OCI-LY1 (cell line): ENCODE data around the gene POU2AF1.

ENCODE experiments used
- H2AFZ ChIP-seq: fragments of 200-600 bp; sonication (generic), shearing (Covaris generic); 2 replicates; pipeline ENCODE4 v1.6.0; 2014; ENCODE audit warnings: antibody characterized with exemption, mild to moderate bottlenecking, low read length
- H3F3A ChIP-seq: fragments of 200-600 bp; sonication (generic), shearing (Covaris generic); 2 replicates; pipeline ENCODE4 v1.6.0; 2014; ENCODE audit warnings: mild to moderate bottlenecking, antibody characterized with exemption, low read length, moderate library complexity; ENCODE audit not compliant: insufficient read depth
- H3K27ac ChIP-seq: fragments of 200-600 bp; sonication (generic); 2 replicates; pipeline ENCODE4 v1.5.1; 2014; ENCODE audit warnings: low read length, mixed run types, mild to moderate bottlenecking, low read depth; ENCODE audit not compliant: poor library complexity, severe bottlenecking
- H3K27me3 ChIP-seq: fragments of 200-600 bp; sonication (generic); 2 replicates; pipeline ENCODE4 v1.6.0; 2014; ENCODE audit warnings: antibody characterized with exemption, mild to moderate bottlenecking, low read length, moderate library complexity; ENCODE audit not compliant: insufficient read depth
- H3K36me3 ChIP-seq: fragments of 200-600 bp; sonication (generic); 2 replicates; pipeline ENCODE4 v1.6.1; 2014; ENCODE audit warnings: mild to moderate bottlenecking, antibody characterized with exemption, low read length, moderate library complexity, mixed read lengths; ENCODE audit not compliant: insufficient read depth
- H3K4me1 ChIP-seq: fragments of 200-600 bp; sonication (generic); 2 replicates; pipeline ENCODE4 v1.5.1; 2014; ENCODE audit warnings: mild to moderate bottlenecking, low read length, moderate library complexity; ENCODE audit not compliant: insufficient read depth, severe bottlenecking
- H3K4me2 ChIP-seq: fragments of 200-600 bp; sonication (generic), shearing (Covaris generic); 2 replicates; pipeline ENCODE4 v1.6.1; 2014; ENCODE audit warnings: low read length
- H3K4me3 ChIP-seq: fragments of 200-600 bp; sonication (generic); 2 replicates; pipeline ENCODE4 v1.5.1; 2014; ENCODE audit warnings: low read length, low read depth, mild to moderate bottlenecking, mixed read lengths; ENCODE audit not compliant: poor library complexity, severe bottlenecking
- H3K79me2 ChIP-seq: fragments of 200-600 bp; shearing (Covaris generic); 2 replicates; pipeline ENCODE4 v1.6.1; 2016; ENCODE audit warnings: mixed run types, low read length, mixed read lengths; ENCODE audit not compliant: insufficient read depth
- H3K9ac ChIP-seq: fragments of 200-600 bp; sonication (generic), shearing (Covaris generic); 2 replicates; pipeline ENCODE4 v1.6.1; 2014; ENCODE audit warnings: mild to moderate bottlenecking, low read length, mixed read lengths
- H3K9me2 ChIP-seq: fragments of 200-600 bp; sonication (generic), shearing (Covaris generic); 2 replicates; pipeline ENCODE4 v1.6.1; 2014; ENCODE audit warnings: low read depth, mild to moderate bottlenecking, low read length, mixed read lengths
- H3K9me3 ChIP-seq: fragments of 200-600 bp; shearing (Covaris generic); 2 replicates; pipeline ENCODE4 v1.6.1; 2014; ENCODE audit warnings: low read length, mixed read lengths
- H4K20me1 ChIP-seq: fragments of 200-600 bp; sonication (generic), shearing (Covaris generic); 2 replicates; pipeline ENCODE4 v1.6.0; 2016; ENCODE audit warnings: mild to moderate bottlenecking, low read length; ENCODE audit not compliant: insufficient read depth
- EZH2 ChIP-seq: fragments of 200-600 bp; sonication (generic), shearing (Covaris generic); IDR thresholded peaks from 2 replicates; pipeline ENCODE4 v1.8.0; 2017; ENCODE audit warnings: borderline replicate concordance, mixed run types, mild to moderate bottlenecking, antibody characterized with exemption, low read length, moderate library complexity, mixed read lengths
- TF ChIP-seq, protein P1 (sequence below): fragments of 200-600 bp; sonication (generic), shearing (Covaris generic); IDR thresholded peaks from 2 replicates; pipeline ENCODE4 v1.5.1; 2017; ENCODE audit warnings: mild to moderate bottlenecking, antibody characterized with exemption, low read length, moderate library complexity, mixed read lengths

POU2AF1 gene

DNA sequence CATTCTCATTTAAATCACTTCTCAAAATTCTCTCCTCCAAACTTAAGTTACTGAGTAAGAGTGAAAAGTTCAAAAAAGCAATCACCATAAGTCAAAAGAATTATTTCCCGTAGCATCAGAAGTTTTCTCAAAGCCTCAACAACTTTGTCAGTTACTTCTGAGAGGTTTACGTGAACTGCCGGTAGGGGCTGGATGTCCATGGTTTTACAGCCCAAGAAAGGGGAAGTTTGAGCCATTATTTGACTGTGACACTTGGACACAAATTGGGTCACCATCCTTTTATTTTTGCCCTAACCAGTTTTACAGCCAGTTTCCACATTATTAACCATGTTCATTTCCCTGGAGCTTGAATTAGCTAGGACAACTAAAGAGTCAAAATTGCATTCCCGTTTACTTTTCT lies 73.2 kb downstream of the POU2AF1 start:
- H3K9me2 ChIP-seq, result no peaks in the 10 kb centered on the region
- TF ChIP-seq, protein P1, sequence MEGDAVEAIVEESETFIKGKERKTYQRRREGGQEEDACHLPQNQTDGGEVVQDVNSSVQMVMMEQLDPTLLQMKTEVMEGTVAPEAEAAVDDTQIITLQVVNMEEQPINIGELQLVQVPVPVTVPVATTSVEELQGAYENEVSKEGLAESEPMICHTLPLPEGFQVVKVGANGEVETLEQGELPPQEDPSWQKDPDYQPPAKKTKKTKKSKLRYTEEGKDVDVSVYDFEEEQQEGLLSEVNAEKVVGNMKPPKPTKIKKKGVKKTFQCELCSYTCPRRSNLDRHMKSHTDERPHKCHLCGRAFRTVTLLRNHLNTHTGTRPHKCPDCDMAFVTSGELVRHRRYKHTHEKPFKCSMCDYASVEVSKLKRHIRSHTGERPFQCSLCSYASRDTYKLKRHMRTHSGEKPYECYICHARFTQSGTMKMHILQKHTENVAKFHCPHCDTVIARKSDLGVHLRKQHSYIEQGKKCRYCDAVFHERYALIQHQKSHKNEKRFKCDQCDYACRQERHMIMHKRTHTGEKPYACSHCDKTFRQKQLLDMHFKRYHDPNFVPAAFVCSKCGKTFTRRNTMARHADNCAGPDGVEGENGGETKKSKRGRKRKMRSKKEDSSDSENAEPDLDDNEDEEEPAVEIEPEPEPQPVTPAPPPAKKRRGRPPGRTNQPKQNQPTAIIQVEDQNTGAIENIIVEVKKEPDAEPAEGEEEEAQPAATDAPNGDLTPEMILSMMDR, result no peak
- no peak for TF ChIP-seq EZH2
- H3F3A ChIP-seq, result peaks cover 8% of the 10 kb centered on the region; the same call in 1 of the 2 replicates
- no peak overlapping the region for H3K4me2 ChIP-seq
- no peaks in the 10 kb centered on the region for H4K20me1 ChIP-seq
- H2AFZ ChIP-seq, result no peak overlapping the region
- H3K9ac ChIP-seq, result no peak overlapping the region
- H3K27me3 ChIP-seq, result no peaks in the 10 kb centered on the region
- H3K9me3 ChIP-seq, result no peaks in the 10 kb centered on the region
- H3K4me1 ChIP-seq, result peaks cover 8% of the 10 kb centered on the region
- no peak overlapping the region for H3K4me3 ChIP-seq
- H3K27ac ChIP-seq, result no peak overlapping the region
- peaks cover 59% of the 10 kb centered on the region; the same call in 1 of the 2 replicates for H3K36me3 ChIP-seq
- H3K79me2 ChIP-seq, result no peaks in the 10 kb centered on the region

- Histone ChIP-seq H3K9me2 (no peaks in the 10 kb centered on the region), H3K36me3 (peaks cover 65% of the 10 kb centered on the region; the same call in 1 of the 2 replicates), H3K4me3 (no peak overlapping the region), H2AFZ (no peak overlapping the region), H3K27me3 (0 out of 2 replicates have a peak, but pooled peaks cover 5% of the 10 kb centered on the region), H3K4me2 (no peak overlapping the region), H3K4me1 (peaks cover 14% of the 10 kb centered on the region), H3F3A (peaks cover 8% of the 10 kb centered on the region; the same call in 1 of the 2 replicates), H3K27ac (no peak overlapping the region), H3K9ac (no peak overlapping the region), H3K9me3 (no peaks in the 10 kb centered on the region), H4K20me1 (no peaks in the 10 kb centered on the region), H3K79me2 (no peaks in the 10 kb centered on the region)
- no peak for TF ChIP-seq EZH2
- TF ChIP-seq, protein P1, result no peak
These were observed 73.8 kb downstream of the POU2AF1 start for GRCh38 chr11:111305162-111305802.

DNA sequence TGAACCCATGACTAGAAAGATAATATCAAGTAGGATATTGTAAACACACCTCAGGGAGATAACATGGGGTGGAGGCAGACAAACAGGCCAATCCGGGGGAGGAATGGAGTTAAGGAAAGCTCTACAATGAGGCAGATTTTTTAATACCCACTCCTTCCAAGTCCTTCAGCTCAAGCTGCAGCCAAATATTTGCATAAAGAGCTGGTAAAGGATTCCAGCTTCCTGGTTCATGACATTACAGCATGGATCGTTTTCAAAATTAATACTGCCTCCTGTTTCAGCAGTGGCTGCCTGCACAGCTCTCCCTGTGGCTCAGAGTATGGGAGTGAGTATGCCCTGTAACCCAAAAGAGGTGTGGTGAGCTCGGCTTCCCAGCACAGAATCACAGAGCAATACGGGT lies 75.6 kb downstream of the POU2AF1 start:
- peaks cover 25% of the 10 kb centered on the region for H3K4me1 ChIP-seq

More for the DNA sequence above, 75.6 kb downstream of the POU2AF1 start:
- Histone ChIP-seq H3F3A (peaks cover 8% of the 10 kb centered on the region; the same call in 1 of the 2 replicates), H3K9me2 (no peaks in the 10 kb centered on the region), H3K4me3 (no peak overlapping the region), H3K79me2 (no peaks in the 10 kb centered on the region), H3K9me3 (no peaks in the 10 kb centered on the region), H3K4me2 (no peak overlapping the region), H3K27me3 (0 out of 2 replicates have a peak, but pooled peaks cover 5% of the 10 kb centered on the region), H3K9ac (no peak overlapping the region), H2AFZ (no peak overlapping the region), H3K36me3 (peaks cover 71% of the 10 kb centered on the region; the same call in 1 of the 2 replicates), H4K20me1 (no peaks in the 10 kb centered on the region), H3K27ac (no peak overlapping the region)
- TF ChIP-seq, protein P1, result no peak
- TF ChIP-seq EZH2, result no peak
